IPS DF 4.7 (cell line): Measurements from ENCODE around the gene FYCO1.
A peak's percentile ranks its signal among the peaks of the same experiment; 100 is the strongest.
"Not testable (repeated sequence)": the region's sequence is repeated elsewhere in the genome, so short reads cannot be mapped to it uniquely, and the experiment has no call there.

Experiments used
- DNase-seq: peaks from one replicate; pipeline ENCODE4 v3.0.0-alpha.2; 2013; ENCODE audit warnings: low spot score; ENCODE audit errors: extremely low read depth

Gene FYCO1

GRCh38 chr3:45995236-45996192, at the start of gene FYCO1:
FYCO1 (minus strand) TSS chr3:45995824; CDS start chr3:45984910, 10,914 bp downstream.
- DNase-seq: peak; percentile 53

- no peak for DNase-seq
These were observed 43.3 kb upstream of the FYCO1 start for GRCh38 chr3:46038916-46039315.

- DNase-seq: not testable (repeated sequence)
These were observed 42.4 kb upstream of the FYCO1 start for GRCh38 chr3:46038071-46038470.

- DNase-seq: no peak
These were observed 40.6 kb upstream of the FYCO1 start for GRCh38 chr3:46036191-46036590.

DNA sequence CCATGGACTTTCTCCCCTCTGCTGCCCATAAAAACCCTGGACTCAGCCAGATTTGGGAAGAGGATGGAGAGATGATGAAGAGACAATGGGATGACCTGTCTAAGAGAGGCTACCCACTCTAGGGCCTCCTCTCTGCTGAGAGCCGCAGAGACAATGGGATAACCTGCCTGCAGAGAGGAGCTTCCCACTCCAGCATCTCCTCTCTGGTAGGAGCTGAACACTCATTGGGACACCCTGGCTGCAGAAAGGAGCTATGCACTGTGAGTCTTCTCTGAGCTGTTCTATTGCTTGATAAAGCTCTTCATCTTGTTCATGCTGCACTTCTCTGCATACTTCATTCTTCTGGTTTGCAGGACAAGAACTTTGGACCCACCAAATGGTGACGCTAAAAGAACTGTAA, 36.1 kb upstream of the FYCO1 start:
- DNase-seq: no peak

- DNase-seq: no peak
These were observed 35.6 kb upstream of the FYCO1 start for GRCh38 chr3:46031269-46031668.

DNA sequence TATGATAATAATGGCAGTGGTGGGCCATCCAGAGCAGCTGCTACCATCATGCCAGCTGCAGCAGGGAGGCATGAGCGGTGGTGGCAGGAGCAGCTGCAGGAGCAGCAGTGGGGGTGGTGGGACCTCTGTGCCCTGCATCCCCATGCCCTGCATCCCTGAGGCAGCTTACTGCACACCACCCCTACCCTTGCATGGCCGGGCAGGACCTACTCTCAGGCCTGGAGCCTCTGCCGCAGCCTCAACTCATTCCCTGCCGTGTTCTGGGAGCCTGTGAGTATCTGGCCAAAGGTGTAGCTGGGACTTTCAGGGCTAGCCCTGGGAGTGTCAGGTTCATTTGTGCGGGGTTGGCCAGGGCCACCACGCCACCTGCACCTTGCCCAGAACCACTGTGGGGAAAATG, 35.0 kb upstream of the FYCO1 start:
- DNase-seq: no peak

GRCh38 chr3:46029953-46030543, 34.4 kb upstream of the FYCO1 start:
- no peak for DNase-seq

GRCh38 chr3:46027736-46028397, 32.2 kb upstream of the FYCO1 start:
- DNase-seq: no peak

- DNase-seq: no peak
These were observed 31.5 kb upstream of the FYCO1 start, which contains the start of gene XCR1 for GRCh38 chr3:46027021-46027705. XCR1 (minus strand) TSS chr3:46027483; CDS start chr3:46021947, 5,536 bp downstream.

DNA sequence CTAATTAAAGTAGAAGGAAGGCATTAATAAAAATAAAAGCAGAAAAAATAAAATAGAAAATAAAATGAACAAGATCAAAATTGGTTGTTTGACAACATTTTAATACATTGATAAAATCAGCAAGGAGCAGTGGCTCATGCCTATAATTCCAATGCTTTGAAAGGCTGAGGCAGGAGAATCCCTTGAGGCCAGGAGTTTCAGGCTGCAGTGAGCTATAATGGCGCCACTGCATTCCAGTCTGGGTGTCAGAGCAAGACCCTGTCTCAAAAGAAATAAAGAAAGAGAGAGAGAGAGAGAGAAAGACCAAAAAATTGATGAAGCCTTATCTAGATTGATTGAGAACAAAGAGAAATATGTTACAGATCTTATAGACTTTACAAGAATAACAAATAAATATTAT, 29.5 kb upstream of the FYCO1 start:
- DNase-seq: no peak

DNA sequence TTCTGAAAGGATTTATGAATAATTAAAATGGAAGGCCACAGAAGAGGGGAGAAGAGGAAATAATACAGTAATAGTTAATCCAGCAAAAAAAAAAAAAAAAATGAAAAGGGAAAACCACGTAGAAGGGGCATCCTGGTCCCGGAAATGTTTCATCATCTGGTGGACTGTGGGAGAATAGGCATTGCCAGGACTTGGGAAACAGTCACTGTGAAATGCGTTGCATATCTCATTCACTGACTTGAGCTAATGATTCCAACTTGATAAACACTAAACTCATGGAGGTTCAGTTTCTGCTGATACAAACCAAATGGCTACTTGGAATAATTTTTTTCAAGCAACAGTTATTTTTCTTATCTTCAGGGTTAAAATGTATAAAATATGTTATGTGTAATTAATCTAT, 28.5 kb upstream of the FYCO1 start:
- no peak for DNase-seq

GRCh38 chr3:46022909-46023785, 27.5 kb upstream of the FYCO1 start:
- no peak for DNase-seq

DNA sequence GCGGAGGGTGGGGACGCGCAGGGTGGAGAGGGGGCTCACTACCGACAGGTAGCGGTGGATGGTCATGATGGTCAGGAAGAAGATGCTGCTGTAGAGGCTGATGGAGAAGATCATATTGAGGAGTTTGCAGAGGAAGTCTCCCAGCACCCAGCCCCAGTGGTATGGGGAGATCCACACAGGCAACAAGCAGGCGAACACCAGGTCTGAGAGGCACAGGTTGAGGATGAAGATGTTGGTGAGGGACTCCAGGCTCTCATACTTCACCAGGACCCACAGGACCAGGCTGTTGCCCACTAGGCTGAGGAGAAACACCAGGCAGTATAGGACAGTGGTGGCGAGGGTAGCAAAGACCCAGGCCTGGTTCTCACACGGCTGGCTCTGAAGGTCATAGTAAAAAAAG, 25.9 kb upstream of the FYCO1 start:
- DNase-seq: no peak

DNA sequence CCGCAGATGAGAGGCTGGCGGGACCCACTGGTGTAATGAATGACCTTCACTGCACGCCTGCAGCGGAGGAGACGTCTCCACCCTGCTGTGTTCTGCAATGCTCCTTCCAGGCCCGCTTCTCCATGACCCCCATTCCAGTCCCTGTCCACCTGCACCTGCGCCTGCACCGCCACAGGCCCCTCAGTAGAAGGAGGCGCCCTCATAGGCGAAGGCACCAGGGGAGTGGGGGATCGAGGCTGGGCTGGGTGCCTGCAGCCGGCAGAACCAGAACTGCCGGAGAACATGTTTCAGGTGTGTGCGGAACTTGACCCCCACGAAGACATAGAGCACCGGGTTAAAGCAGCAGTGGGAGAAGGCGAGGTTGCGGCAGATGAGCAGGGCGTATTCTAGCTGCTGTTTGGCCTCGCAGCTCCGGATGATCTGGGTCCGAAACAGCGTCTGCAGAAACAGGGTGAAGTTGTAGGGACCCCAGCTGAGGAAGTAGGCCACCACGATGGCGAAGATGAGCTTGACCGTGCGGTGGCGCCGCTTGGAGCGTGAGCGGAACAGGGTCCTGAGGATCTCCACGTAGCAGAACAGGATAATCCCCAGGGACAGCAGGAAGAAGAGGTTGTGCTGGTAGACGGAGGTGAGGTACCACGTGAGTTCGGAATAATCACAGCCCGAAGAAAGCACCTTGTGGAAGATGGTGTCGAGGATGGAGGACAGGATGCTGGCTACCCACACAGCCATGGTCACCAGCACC, 25.3 kb upstream of the FYCO1 start:
- no peak for DNase-seq

DNA sequence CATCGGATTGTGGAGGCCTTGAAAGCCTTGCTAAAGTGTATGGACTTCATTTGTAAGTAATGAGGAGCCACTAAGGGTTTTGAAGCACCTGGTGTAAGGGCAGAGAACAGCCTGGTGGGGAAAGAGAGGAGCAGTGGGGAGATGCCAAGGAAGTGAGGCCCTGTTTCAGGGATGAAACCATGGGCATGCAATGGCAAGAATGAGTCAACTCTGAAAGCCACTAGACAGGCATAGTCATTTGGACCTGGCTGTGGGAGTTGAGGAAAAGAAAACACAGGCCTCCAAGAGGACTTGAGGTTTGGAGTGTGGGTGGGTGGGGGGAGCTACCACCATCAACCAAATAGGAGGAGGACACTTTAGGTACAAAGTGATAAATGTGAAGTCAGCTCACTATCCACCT, 24.1 kb upstream of the FYCO1 start:
- DNase-seq: no peak

- no peak for DNase-seq
These were observed 22.1 kb upstream of the FYCO1 start for GRCh38 chr3:46017720-46018119.

GRCh38 chr3:46013316-46014094, 17.9 kb upstream of the FYCO1 start:
- no peak for DNase-seq

DNA sequence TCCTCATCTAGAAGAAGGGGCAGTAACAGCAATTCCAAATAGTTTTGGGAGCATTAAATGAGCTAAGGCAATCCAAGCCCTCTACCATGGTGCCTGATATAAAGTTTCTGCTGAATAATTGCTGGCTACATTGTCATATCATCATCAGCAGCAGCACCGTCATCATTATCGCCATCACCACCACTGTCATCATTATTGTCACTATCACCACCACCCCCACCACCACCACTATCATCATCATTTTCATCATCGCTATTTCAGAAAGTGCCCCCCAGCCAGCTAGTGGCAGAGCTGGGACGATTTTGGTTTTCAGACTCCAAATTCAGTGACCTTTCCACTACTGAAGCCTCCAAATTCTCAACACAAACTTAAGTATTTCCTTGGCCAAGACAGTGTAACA, 16.6 kb upstream of the FYCO1 start:
- no peak for DNase-seq
